ENCODE measurements around the gene GRPEL1. TPM values are rescaled to one million over a fixed set of nuclear protein-coding genes. Genes with fewer than 3 reads are reported as not detected.
A peak's percentile ranks its signal among the peaks of the same experiment; 100 is the strongest.

GRPEL1 gene
- total and polyA plus RNA-seq, 2 of the 4 experiments (the other 2 are of a cell fraction), result 33.0 to 33.9 TPM

GRCh38 chr4:7024336-7024890, 43.5 kb downstream of the GRPEL1 start:
- Histone ChIP-seq H3K18ac (ENCODE audit: low read depth, low read length) (no peak overlapping the region), H2BK20ac (ENCODE audit: low read depth, low read length) (no peak overlapping the region), H3K9me3 (ENCODE audit: control insufficient read depth, insufficient read depth, low read length) (no peaks in the 10 kb centered on the region), H3K36me3 (ENCODE audit: control insufficient read depth, insufficient read depth, low read length) (peaks cover 38% of the 10 kb centered on the region), H3K4me2 (ENCODE audit: low read depth, low read length) (no peak overlapping the region), H4K20me1 (ENCODE audit: insufficient read depth, low read length) (no peaks in the 10 kb centered on the region), H4K5ac (ENCODE audit: low read depth, low read length) (no peak overlapping the region), H3K14ac (replicated peaks; ENCODE audit: low read depth, low read length) (no peak overlapping the region), H2BK120ac (ENCODE audit: low read depth, low read length) (no peak overlapping the region), H2AK9ac (replicated peaks; ENCODE audit: low read depth, low read length, poor library complexity) (no peak overlapping the region), H4K8ac (ENCODE audit: low read depth in 2 of 2, low read length in 2 of 2) (no peak overlapping the region), H3K4me3 (ENCODE audit: insufficient read depth, low read depth, low read length) (no peak overlapping the region), H2AK5ac (ENCODE audit: low read depth, low read length) (0 out of 2 replicates have a peak overlapping the region, but pooled peaks have one; percentile 9), H2AFZ (replicated peaks; ENCODE audit: low read length, poor library complexity) (no peak overlapping the region), H3K56ac (ENCODE audit: extremely low read depth, insufficient read depth, low read length) (no peak overlapping the region), H3K23ac (ENCODE audit: low read depth, low read length) (no peak overlapping the region), H3K9me1 (ENCODE audit: insufficient read depth, low read length) (peaks cover 24% of the 10 kb centered on the region), H3K4ac (ENCODE audit: low read depth, low read length) (no peak overlapping the region; the same call in 1 of the 2 replicates), H3K79me1 (ENCODE audit: low read depth in 1 of 2, low read length in 2 of 2) (peaks cover 20 to 60% of the 10 kb centered on the region in 2 experiments; a peak in 3 of 4 replicates), H2BK15ac (ENCODE audit: low read depth, low read length) (no peak overlapping the region; the same call in 2 of the 3 replicates), H4K91ac (ENCODE audit: insufficient read depth, low read depth, low read length) (0 out of 2 replicates have a peak overlapping the region, but pooled peaks have one; percentile 7), H3K4me1 (ENCODE audit: control insufficient read depth, insufficient read depth, low read length) (peaks cover 11% of the 10 kb centered on the region), H3K27me3 (ENCODE audit: control insufficient read depth, insufficient read depth, low read length) (no peaks in the 10 kb centered on the region), H3K27ac (ENCODE audit: insufficient read depth, low read length) (no peak overlapping the region), H2BK5ac (ENCODE audit: low read depth, low read length, poor library complexity, severe bottlenecking) (no peak overlapping the region), H3K9ac (ENCODE audit: low read depth, low read length) (no peak overlapping the region)
- ATAC-seq (ENCODE audit: low read depth) (no peak), DNase-seq (no peak)
- ChIA-PET CTCF (no interaction called here), POLR2A (ENCODE audit: unreplicated experiment) (no interaction called here)
- TF ChIP-seq SMC3 (IDR thresholded peaks at IDR 0.05; ENCODE audit: low read depth, low read length) (no peak), RAD21 (IDR thresholded peaks at IDR 0.05; ENCODE audit: low read length) (no peak), RCOR1 (IDR thresholded peaks at IDR 0.05; ENCODE audit: insufficient replicate concordance, low read length) (no peak), CTCF (conservative IDR thresholded peaks at IDR 0.05; ENCODE audit: low read depth, low read length) (no peak), RFX5 (IDR thresholded peaks at IDR 0.05; ENCODE audit: low read depth, low read length) (no peak), POLR2A (IDR thresholded peaks at IDR 0.05; ENCODE audit: low read depth, low read length) (no peak), MAZ (IDR thresholded peaks at IDR 0.05; ENCODE audit: borderline replicate concordance, low read depth, low read length) (no peak), USF2 (IDR thresholded peaks at IDR 0.05; ENCODE audit: low read depth, low read length) (no peak), MAFK (IDR thresholded peaks at IDR 0.05; ENCODE audit: low read depth, low read length) (no peak), FOS (IDR thresholded peaks at IDR 0.05; ENCODE audit: low read depth, low read length) (no peak), BHLHE40 (IDR thresholded peaks at IDR 0.05; ENCODE audit: low read depth, low read length) (no peak), NFE2L2 (IDR thresholded peaks at IDR 0.05; ENCODE audit: low read depth, low read length) (no peak), MXI1 (IDR thresholded peaks at IDR 0.05; ENCODE audit: borderline replicate concordance, low read depth, low read length) (no peak), CHD1 (IDR thresholded peaks at IDR 0.05; ENCODE audit: low read depth, low read length) (no peak), CEBPB (IDR thresholded peaks at IDR 0.05; ENCODE audit: low read depth, low read length) (no peak)
- TF ChIP-seq, protein P1, sequence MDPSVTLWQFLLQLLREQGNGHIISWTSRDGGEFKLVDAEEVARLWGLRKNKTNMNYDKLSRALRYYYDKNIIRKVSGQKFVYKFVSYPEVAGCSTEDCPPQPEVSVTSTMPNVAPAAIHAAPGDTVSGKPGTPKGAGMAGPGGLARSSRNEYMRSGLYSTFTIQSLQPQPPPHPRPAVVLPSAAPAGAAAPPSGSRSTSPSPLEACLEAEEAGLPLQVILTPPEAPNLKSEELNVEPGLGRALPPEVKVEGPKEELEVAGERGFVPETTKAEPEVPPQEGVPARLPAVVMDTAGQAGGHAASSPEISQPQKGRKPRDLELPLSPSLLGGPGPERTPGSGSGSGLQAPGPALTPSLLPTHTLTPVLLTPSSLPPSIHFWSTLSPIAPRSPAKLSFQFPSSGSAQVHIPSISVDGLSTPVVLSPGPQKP (IDR thresholded peaks at IDR 0.05; ENCODE audit: borderline replicate concordance, low read depth, low read length), result no peak
- intact Hi-C loops (cut with micrococcal nuclease), result no loop called here
- no TSS peak for BruUV-seq (replicated peaks)
- WGBS, 2 experiments (ENCODE audit: extremely low coverage in 2 of 2, insufficient read length in 1 of 2), result 91% methylated on average over 14 of the region's 19 CpGs; no CpG with 5 or more reads in 1 of the 2 experiments
- dilution Hi-C loops (cut with HindIII; ENCODE audit: low sequenced_read_pairs, unreplicated experiment), result no loop called here
- in situ Hi-C loops (cut with MboI; ENCODE audit: low sequenced_read_pairs), result no loop called here

Measured in IMR-90 (cell line).